B cell (primary cell): Measurements from ENCODE around the gene GID4.

Experiments
- EZH2 ChIP-seq: IDR thresholded peaks from 2 replicates; pipeline ENCODE4 v1.6.1; 2012; ENCODE audit warnings: borderline replicate concordance, low read depth, mild to moderate bottlenecking, moderate library complexity, low read length; ENCODE audit not compliant: insufficient read depth, poor library complexity, severe bottlenecking
- TF ChIP-seq, protein P1 (sequence below): fragments of 200-600 bp; IDR thresholded peaks from one replicate; pipeline ENCODE4 v1.8.0; 2022; ENCODE audit warnings: antibody characterized with exemption, mild to moderate bottlenecking

DNA sequence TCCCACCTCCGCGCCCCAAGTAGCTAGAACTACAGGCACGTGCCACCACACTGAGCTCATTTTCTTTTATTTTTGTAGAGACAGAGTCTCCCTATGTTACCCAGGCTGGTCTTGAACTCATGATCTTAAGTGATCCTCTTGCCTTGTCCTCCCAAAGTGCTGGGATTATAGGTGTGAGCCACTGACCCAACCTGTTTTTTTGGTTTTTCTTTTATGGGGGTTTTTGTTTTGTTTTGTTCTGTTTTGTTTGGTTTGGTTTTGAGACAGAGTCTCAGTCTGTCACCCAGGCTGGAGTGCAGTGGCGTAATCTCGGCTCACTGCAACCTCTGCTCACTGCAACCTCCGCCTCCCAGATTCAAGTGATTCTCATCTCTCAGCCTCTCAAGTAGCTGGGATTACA lies 16.4 kb downstream of the GID4 start:
- TF ChIP-seq, protein P1, sequence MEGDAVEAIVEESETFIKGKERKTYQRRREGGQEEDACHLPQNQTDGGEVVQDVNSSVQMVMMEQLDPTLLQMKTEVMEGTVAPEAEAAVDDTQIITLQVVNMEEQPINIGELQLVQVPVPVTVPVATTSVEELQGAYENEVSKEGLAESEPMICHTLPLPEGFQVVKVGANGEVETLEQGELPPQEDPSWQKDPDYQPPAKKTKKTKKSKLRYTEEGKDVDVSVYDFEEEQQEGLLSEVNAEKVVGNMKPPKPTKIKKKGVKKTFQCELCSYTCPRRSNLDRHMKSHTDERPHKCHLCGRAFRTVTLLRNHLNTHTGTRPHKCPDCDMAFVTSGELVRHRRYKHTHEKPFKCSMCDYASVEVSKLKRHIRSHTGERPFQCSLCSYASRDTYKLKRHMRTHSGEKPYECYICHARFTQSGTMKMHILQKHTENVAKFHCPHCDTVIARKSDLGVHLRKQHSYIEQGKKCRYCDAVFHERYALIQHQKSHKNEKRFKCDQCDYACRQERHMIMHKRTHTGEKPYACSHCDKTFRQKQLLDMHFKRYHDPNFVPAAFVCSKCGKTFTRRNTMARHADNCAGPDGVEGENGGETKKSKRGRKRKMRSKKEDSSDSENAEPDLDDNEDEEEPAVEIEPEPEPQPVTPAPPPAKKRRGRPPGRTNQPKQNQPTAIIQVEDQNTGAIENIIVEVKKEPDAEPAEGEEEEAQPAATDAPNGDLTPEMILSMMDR: no peak
- no peak for TF ChIP-seq EZH2
